HCT116 (cell line): Measurements from ENCODE around the gene GARIN5A. TPM values are rescaled to one million over a fixed set of nuclear protein-coding genes. Genes with fewer than 3 reads are reported as not detected.

Experiments
- ATAC-seq: fragments of 200-7000 bp; cut with Tn5 transposase; 2 replicates; pipeline ENCODE4 v1.9.1; 2020; ENCODE audit warnings: mild to moderate bottlenecking, moderate library complexity
- BruUV-seq: library from RNA; stranded (reverse); fragments of 400-500 nt; replicated peaks from 2 replicates; lab custom pipeline; 2021; lab: Mats Ljungman, UMichigan
- CTCF ChIA-PET: fragments of 300-600 bp; sonication (Branson Sonifier 250); formaldehyde crosslinking; loops from one replicate; lab custom pipeline; 2021; ENCODE audit warnings: antibody characterized with exemption; lab: Charles Lee
- POLR2A ChIA-PET: fragments of 300-600, 350-600 bp; sonication (Branson Sonifier 250); formaldehyde crosslinking; loops from one replicate; lab custom pipeline; 2021; ENCODE audit warnings: antibody characterized with exemption; lab: Charles Lee
- RAD21 ChIA-PET, 2 experiments: fragments of 300-600 bp; sonication (Branson Sonifier 250); formaldehyde crosslinking; loops; one replicate each; lab custom pipeline; 2023; ENCODE audit warnings: low total read pairs in 2 of 2; ENCODE audit not compliant: uncharacterized antibody in 2 of 2, unreplicated experiment in 2 of 2, low non-redundant PET in 1 of 2; lab: Charles Lee
- DNase-seq: peaks from one replicate; pipeline ENCODE4 v3.0.0-alpha.2; 2010; ENCODE audit warnings: low read depth, low spot score
- H2AFZ ChIP-seq: fragments of 200-600 bp; shearing (Covaris generic), sonication (generic); 2 replicates; pipeline ENCODE4 v1.6.1; 2017; ENCODE audit warnings: low read depth, mixed run types, mixed read lengths, antibody characterized with exemption, low read length; ENCODE audit not compliant: poor library complexity, severe bottlenecking
- H3K27ac ChIP-seq: 2 replicates; pipeline ENCODE4 v1.5.1; 2012; ENCODE audit warnings: low read depth, low read length
- H3K27me3 ChIP-seq: fragments of 200-600 bp; sonication (generic); 2 replicates; pipeline ENCODE4 v1.6.1; 2016; ENCODE audit warnings: mixed run types, low read length, mixed read lengths; ENCODE audit not compliant: insufficient read depth
- H3K36me3 ChIP-seq, 2 experiments: fragments of 200-500 bp in 1 of 2; fragments of 200-600 bp in 1 of 2; sonication (Bioruptor generic) in 1 of 2; sonication (generic) in 1 of 2; 2 replicates each; pipeline versions ENCODE4 v1.5.1 to v1.6.1; 2014 to 2016; ENCODE audit warnings: low read length in 2 of 2, inconsistent platforms in 1 of 2, mixed read lengths in 1 of 2, mixed run types in 1 of 2; ENCODE audit not compliant: insufficient read depth in 2 of 2, control insufficient read depth in 1 of 2
- H3K4me1 ChIP-seq, 2 experiments: fragments of 200-600 bp in 1 of 2; sonication (generic) in 1 of 2; 2 replicates each; pipeline versions ENCODE4 v1.5.1 to v1.6.1; 2012 to 2017; ENCODE audit warnings: low read length in 2 of 2, inconsistent platforms in 1 of 2, mild to moderate bottlenecking in 1 of 2, mixed read lengths in 1 of 2, mixed run types in 1 of 2, moderate library complexity in 1 of 2; ENCODE audit not compliant: insufficient read depth in 2 of 2, control insufficient read depth in 1 of 2
- H3K4me2 ChIP-seq: fragments of 200-600 bp; sonication (generic); 2 replicates; pipeline ENCODE4 v1.6.1; 2017; ENCODE audit warnings: mixed run types, low read length, mixed read lengths
- H3K4me3 ChIP-seq, 2 experiments: fragments of 200-600 bp in 1 of 2; sonication (generic) in 1 of 2; replicated peaks in 1 of 2; 2 replicates each; pipeline ENCODE4 v1.5.1; 2011 to 2016; ENCODE audit warnings: low read length in 2 of 2, control low read depth in 1 of 2, low read depth in 1 of 2, mild to moderate bottlenecking in 1 of 2, mixed read lengths in 1 of 2, mixed run types in 1 of 2
- H3K79me2 ChIP-seq: fragments of 200-600 bp; sonication (generic); 2 replicates; pipeline ENCODE4 v1.6.1; 2017; ENCODE audit warnings: mild to moderate bottlenecking, mixed run types, low read length, moderate library complexity, mixed read lengths; ENCODE audit not compliant: insufficient read depth
- H3K9ac ChIP-seq: fragments of 200-600 bp; sonication (generic); 2 replicates; pipeline ENCODE4 v1.6.1; 2016; ENCODE audit warnings: low read length, mixed read lengths
- H3K9me2 ChIP-seq: fragments of 200-600 bp; sonication (generic), shearing (Covaris generic); 2 replicates; pipeline ENCODE4 v1.6.1; 2017; ENCODE audit warnings: mixed run types, mild to moderate bottlenecking, moderate library complexity; ENCODE audit not compliant: insufficient read depth
- H3K9me3 ChIP-seq, 2 experiments: fragments of 200-500 bp in 1 of 2; fragments of 200-600 bp in 1 of 2; sonication (Bioruptor generic) in 1 of 2; sonication (generic) in 1 of 2; 2 replicates each; pipeline ENCODE4 v1.6.1; 2014 to 2017; ENCODE audit warnings: low read length in 2 of 2, mixed read lengths in 2 of 2, inconsistent platforms in 1 of 2, low read depth in 1 of 2, mild to moderate bottlenecking in 1 of 2, mixed run types in 1 of 2, moderate library complexity in 1 of 2; ENCODE audit not compliant: control insufficient read depth in 1 of 2, insufficient read depth in 1 of 2
- H4K20me1 ChIP-seq: fragments of 200-600 bp; sonication (generic), shearing (Covaris generic); 2 replicates; pipeline ENCODE4 v1.6.1; 2017; ENCODE audit warnings: mixed run types, mild to moderate bottlenecking, moderate library complexity; ENCODE audit not compliant: insufficient read depth
- ATF3 ChIP-seq: IDR thresholded peaks from 2 replicates; pipeline ENCODE4 v1.6.1; 2012
- ELF1 ChIP-seq: IDR thresholded peaks from 2 replicates; pipeline ENCODE4 v1.6.1; 2012; ENCODE audit warnings: low read depth, borderline replicate concordance
- EZH2 ChIP-seq: fragments of 200-600 bp; sonication (generic); IDR thresholded peaks from 2 replicates; pipeline ENCODE4 v1.6.1; 2017; ENCODE audit warnings: antibody characterized with exemption, mixed run types
- EZH2phosphoT487 ChIP-seq: fragments of 200-600 bp; IDR thresholded peaks from 2 replicates; pipeline ENCODE4 v1.6.1; 2018; ENCODE audit warnings: antibody characterized with exemption, borderline replicate concordance
- MAX ChIP-seq: IDR thresholded peaks from 2 replicates; pipeline ENCODE4 v1.6.1; 2012
- POLR2A ChIP-seq: IDR thresholded peaks from 2 replicates; pipeline ENCODE4 v1.7.0; 2011; ENCODE audit warnings: borderline replicate concordance; ENCODE audit not compliant: insufficient read depth, insufficient read length; ENCODE audit errors: extremely low read depth
- POLR2AphosphoS5 ChIP-seq: IDR thresholded peaks from 2 replicates; pipeline ENCODE4 v1.6.1; 2011; ENCODE audit warnings: mild to moderate bottlenecking, low read depth, low read length, moderate library complexity
- RAD21 ChIP-seq: IDR thresholded peaks from 2 replicates; pipeline ENCODE4 v1.6.1; 2012; ENCODE audit warnings: low read depth, mild to moderate bottlenecking
- REST ChIP-seq: IDR thresholded peaks from 2 replicates; pipeline ENCODE4 v1.6.1; 2012; ENCODE audit warnings: low read depth
- SIN3A ChIP-seq: IDR thresholded peaks from 2 replicates; pipeline ENCODE4 v1.6.1; 2012; ENCODE audit warnings: low read depth
- SRF ChIP-seq: IDR thresholded peaks from 2 replicates; pipeline ENCODE4 v1.6.1; 2012; ENCODE audit warnings: low read depth
- TCF7L2 ChIP-seq: IDR thresholded peaks from 2 replicates; pipeline ENCODE4 v1.7.0; 2011; ENCODE audit warnings: borderline replicate concordance, inconsistent platforms; ENCODE audit not compliant: insufficient read depth, insufficient read length; ENCODE audit errors: extremely low read depth
- ZFX ChIP-seq: fragments of 450-650 bp; IDR thresholded peaks from 2 replicates; pipeline ENCODE4 v1.6.1; 2017
- intact Hi-C: fragments of 100-400 bp; cut with micrococcal nuclease; formaldehyde crosslinking; loops from 2 replicates; pipeline ENCODE4 v1.10.0; 2022
- total RNA-seq: library from RNA; stranded (reverse); gene quantifications from one replicate; pipeline ENCODE4 v1.2.1, GENCODE V29; 2021; ENCODE audit not compliant: unreplicated experiment

Gene GARIN5A
- total RNA-seq, 1 experiment from 2014 or later: 12.2 TPM

GRCh38 chr19:50458396-50459066 is 18.1 kb downstream of the GARIN5A start:
- H3K4me2 ChIP-seq: no peak overlapping the region
- ChIA-PET RAD21 (no interaction called here), POLR2A (no interaction called here), CTCF (no interaction called here)
- ATAC-seq (no peak), DNase-seq (no peak)
- H3K36me3 ChIP-seq: no peaks in the 10 kb centered on the region
- intact Hi-C loops: no loop called here
- H3K4me3 ChIP-seq: no peak overlapping the region
- H3K4me1 ChIP-seq: peaks cover 7 to 26% of the 10 kb centered on the region in 2 experiments
- no TSS peak for BruUV-seq
- no peak overlapping the region for H3K9ac ChIP-seq
- H2AFZ ChIP-seq: no peak overlapping the region
- no peaks in the 10 kb centered on the region for H3K9me3 ChIP-seq
- TF ChIP-seq SRF (no peak), TCF7L2 (no peak), RAD21 (no peak), POLR2AphosphoS5 (no peak), SIN3A (no peak), REST (no peak), POLR2A (no peak), ELF1 (no peak), EZH2 (no peak), EZH2phosphoT487 (no peak), MAX (no peak), ZFX (no peak), ATF3 (no peak)
- no peaks in the 10 kb centered on the region for H3K27me3 ChIP-seq
- no peak overlapping the region for H3K27ac ChIP-seq
- no peaks in the 10 kb centered on the region for H4K20me1 ChIP-seq
- H3K9me2 ChIP-seq: no peaks in the 10 kb centered on the region
- H3K79me2 ChIP-seq: no peaks in the 10 kb centered on the region
